Activated T-cell treated with anti-CD3 and anti-CD28 coated beads for 1 hour (primary cell): ENCODE data around the gene VSTM2A.
"Not testable (repeated sequence)": the region's sequence is repeated elsewhere in the genome, so short reads cannot be mapped to it uniquely, and the experiment has no call there.

Source experiments
- DNase-seq: peaks from one replicate; pipeline ENCODE4 v3.0.0-alpha.2; 2020; ENCODE audit warnings: low read depth

VSTM2A gene

GRCh38 chr7:54541669-54542625, at the start of gene VSTM2A:
VSTM2A (plus strand) TSS chr7:54542375; CDS start chr7:54542731, 356 bp downstream.
- DNase-seq = no peak

GRCh38 chr7:54504531-54504930, 37.6 kb upstream of the VSTM2A start:
- not testable (repeated sequence) for DNase-seq

- no peak for DNase-seq
Observed at GRCh38 chr7:54529568-54529967, 12.6 kb upstream of the VSTM2A start.

- DNase-seq = no peak
Observed at GRCh38 chr7:54538122-54538521, 4.1 kb upstream of the VSTM2A start.

- DNase-seq = no peak
Observed at GRCh38 chr7:54543051-54543488, 895 bp downstream of the VSTM2A start.

- no peak for DNase-seq
Observed at GRCh38 chr7:54544149-54544526, 2.0 kb downstream of the VSTM2A start.

- DNase-seq = no peak
Observed at GRCh38 chr7:54544527-54545240, 2.5 kb downstream of the VSTM2A start.

- no peak for DNase-seq
Observed at GRCh38 chr7:54545241-54545563, 3.0 kb downstream of the VSTM2A start.

- DNase-seq = no peak
Observed at GRCh38 chr7:54546081-54546985, 4.2 kb downstream of the VSTM2A start.

GRCh38 chr7:54546986-54547314, 4.8 kb downstream of the VSTM2A start:
- no peak for DNase-seq

GRCh38 chr7:54550471-54550870, 8.3 kb downstream of the VSTM2A start:
- DNase-seq = no peak

GRCh38 chr7:54556121-54556520, 13.9 kb downstream of the VSTM2A start:
- DNase-seq = no peak

- no peak for DNase-seq
Observed at GRCh38 chr7:54559401-54559800, 17.2 kb downstream of the VSTM2A start.

- DNase-seq = no peak
Observed at GRCh38 chr7:54560198-54560597, 18.0 kb downstream of the VSTM2A start.

GRCh38 chr7:54560723-54561122, 18.5 kb downstream of the VSTM2A start:
- no peak for DNase-seq

- DNase-seq = no peak
Observed at GRCh38 chr7:54563329-54563916, 21.2 kb downstream of the VSTM2A start.

- no peak for DNase-seq
Observed at GRCh38 chr7:54565432-54565831, 23.3 kb downstream of the VSTM2A start.

GRCh38 chr7:54581511-54581910, 39.3 kb downstream of the VSTM2A start:
- DNase-seq = no peak

GRCh38 chr7:54591404-54592386, 49.5 kb downstream of the VSTM2A start:
- DNase-seq = no peak

- no peak for DNase-seq
Observed at GRCh38 chr7:54596747-54597146, 54.6 kb downstream of the VSTM2A start.

GRCh38 chr7:54615537-54615936, 73.4 kb downstream of the VSTM2A start:
- DNase-seq = no peak
